ENCODE measurements around the gene PTPRM.

- no peak for TF ChIP-seq CTCF (IDR thresholded peaks at IDR 0.05 in 2 of 3, conservative IDR thresholded peaks at IDR 0.05 in 1 of 3; ENCODE audit: borderline replicate concordance in 1 of 3, insufficient read depth in 1 of 3, low read depth in 2 of 3, low read length in 2 of 3)
- TF ChIP-seq TCF7L2 (IDR thresholded peaks at IDR 0.05; ENCODE audit: borderline replicate concordance, extremely low read depth, insufficient read depth, insufficient read length), result no peak
- TF ChIP-seq ZFX (IDR thresholded peaks at IDR 0.05), result no peak
- no peak for TF ChIP-seq CEBPB (IDR thresholded peaks at IDR 0.05; ENCODE audit: low read depth)
- no peak for TF ChIP-seq RAD21 (IDR thresholded peaks at IDR 0.05; ENCODE audit: low read depth)
These were observed 630.4 kb downstream of the PTPRM start for GRCh38 chr18:8197499-8197898.

Measured in HCT116 (cell line).